ENCODE measurements around the gene ZNF529. TPM values are rescaled to one million over a fixed set of nuclear protein-coding genes. Genes with fewer than 3 reads are reported as not detected.

The ZNF529 gene
- total and polyA plus RNA-seq, 2 donors from 2014 or later, result 4.1 to 17.0 TPM

DNA sequence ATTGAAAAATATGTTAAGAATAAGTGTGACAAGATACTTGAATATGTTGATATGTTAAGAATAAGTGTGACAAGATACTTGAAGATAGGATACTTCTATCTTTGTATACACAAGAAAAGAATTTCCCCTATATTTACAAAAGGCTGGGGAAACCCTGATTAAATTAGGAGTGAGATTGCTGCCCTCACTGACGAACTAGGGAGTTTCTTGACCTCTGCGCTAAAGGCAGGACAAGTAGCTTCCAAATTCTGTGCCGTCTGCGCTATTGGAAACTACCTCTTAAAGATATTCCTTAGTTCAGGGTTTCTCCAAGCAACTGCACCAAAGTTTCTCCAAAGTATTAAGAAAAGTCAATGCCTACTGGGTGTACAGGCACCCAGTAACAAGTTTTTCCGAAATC lies 45.8 kb downstream of the ZNF529 start:
- DNase-seq (peak in 2 of 5 donors; percentile 44), FAIRE-seq (no peak)
- TF ChIP-seq CTCF (IDR thresholded peaks at IDR 0.05; ENCODE audit: borderline replicate concordance, extremely low read depth, insufficient read depth), result no peak
- H3K9ac ChIP-seq (ENCODE audit: low read length in 3 of 3), result peak overlapping the region; percentile 92 to 100 (median 99)
- no peaks in the 10 kb centered on the region for H3K27me3 ChIP-seq (ENCODE audit: control insufficient read depth, insufficient read depth, low read length)
- H3K9me3 ChIP-seq (ENCODE audit: control insufficient read depth in 2 of 3, insufficient read depth in 1 of 3, low read length in 3 of 3), result peaks cover 0 to 3% (median 2%) of the 10 kb centered on the region in 3 donors
- no peak overlapping the region for H3K27ac ChIP-seq (ENCODE audit: low read depth in 2 of 2, low read length in 2 of 2)
- peak overlapping the region; percentile 76 to 100 (median 95) for H3K4me3 ChIP-seq (ENCODE audit: low read length in 3 of 3)
- H3K36me3 ChIP-seq (ENCODE audit: control insufficient read depth in 2 of 3, insufficient read depth in 3 of 3, low read length in 3 of 3), result peaks cover 6 to 12% (median 8%) of the 10 kb centered on the region in 3 donors
- intact Hi-C loops (cut with DNase I), result no loop called here
- peaks cover 0 to 11% (median 4%) of the 10 kb centered on the region in 3 donors for H3K4me1 ChIP-seq (ENCODE audit: control insufficient read depth in 2 of 3, insufficient read depth in 2 of 3, low read depth in 1 of 3, low read length in 3 of 3)

- Histone ChIP-seq H3K4me1 (ENCODE audit: control insufficient read depth in 2 of 3, insufficient read depth in 2 of 3, low read depth in 1 of 3, low read length in 3 of 3) (peaks cover 0 to 11% (median 4%) of the 10 kb centered on the region in 3 donors), H3K9me3 (ENCODE audit: control insufficient read depth in 2 of 3, insufficient read depth in 1 of 3, low read length in 3 of 3) (peaks cover 0 to 3% (median 2%) of the 10 kb centered on the region in 3 donors), H3K27ac (ENCODE audit: low read depth in 2 of 2, low read length in 2 of 2) (no peak overlapping the region), H3K4me3 (ENCODE audit: low read length in 3 of 3) (peak overlapping the region; percentile 26 to 95 (median 76)), H3K9ac (ENCODE audit: low read length in 3 of 3) (peak overlapping the region in 1 of 3 donors; percentile 37), H3K27me3 (ENCODE audit: control insufficient read depth, insufficient read depth, low read length) (no peaks in the 10 kb centered on the region), H3K36me3 (ENCODE audit: control insufficient read depth in 2 of 3, insufficient read depth in 3 of 3, low read length in 3 of 3) (peaks cover 6 to 12% (median 8%) of the 10 kb centered on the region in 3 donors)
- no peak for DNase-seq
- no peak for FAIRE-seq
- TF ChIP-seq CTCF (IDR thresholded peaks at IDR 0.05; ENCODE audit: borderline replicate concordance, extremely low read depth, insufficient read depth), result no peak
- intact Hi-C loops (cut with DNase I), result no loop called here
Measured at GRCh38 chr19:36526581-36526980, 46.5 kb downstream of the ZNF529 start.

DNA sequence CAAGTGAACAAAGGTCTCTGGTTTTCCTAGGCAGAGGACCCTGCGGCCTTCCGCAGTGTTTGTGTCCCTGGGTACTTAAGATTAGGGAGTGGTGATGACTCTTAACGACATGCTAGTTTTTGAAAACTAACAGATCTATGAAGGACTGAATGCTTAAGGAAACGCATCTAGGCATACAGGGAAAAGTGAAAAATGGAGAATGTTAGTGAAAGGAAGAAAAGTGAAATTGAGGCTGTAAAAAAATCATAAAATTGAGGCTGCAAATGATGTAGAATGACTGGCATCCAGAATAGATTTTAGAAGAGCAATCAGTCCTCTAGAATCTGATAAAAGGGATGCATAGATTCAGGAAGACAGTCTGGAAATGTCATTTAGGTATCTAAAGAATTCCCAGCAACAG lies 48.5 kb downstream of the ZNF529 start:
- TF ChIP-seq CTCF (IDR thresholded peaks at IDR 0.05; ENCODE audit: borderline replicate concordance, extremely low read depth, insufficient read depth), result no peak
- DNase-seq, result no peak
- H3K4me1 ChIP-seq (ENCODE audit: control insufficient read depth in 2 of 3, insufficient read depth in 2 of 3, low read depth in 1 of 3, low read length in 3 of 3), result peaks cover 0 to 11% (median 4%) of the 10 kb centered on the region in 3 donors
- intact Hi-C loops (cut with DNase I), result no loop called here
- H3K27me3 ChIP-seq (ENCODE audit: control insufficient read depth, insufficient read depth, low read length), result no peaks in the 10 kb centered on the region
- H3K36me3 ChIP-seq (ENCODE audit: control insufficient read depth in 2 of 3, insufficient read depth in 3 of 3, low read length in 3 of 3), result peaks cover 6 to 12% (median 8%) of the 10 kb centered on the region in 3 donors
- FAIRE-seq, result no peak
- no peak overlapping the region for H3K9ac ChIP-seq (ENCODE audit: low read length in 3 of 3)
- no peak overlapping the region for H3K4me3 ChIP-seq (ENCODE audit: low read length in 3 of 3)
- peaks cover 0 to 4% (median 2%) of the 10 kb centered on the region in 3 donors for H3K9me3 ChIP-seq (ENCODE audit: control insufficient read depth in 2 of 3, insufficient read depth in 1 of 3, low read length in 3 of 3)
- H3K27ac ChIP-seq (ENCODE audit: low read depth in 2 of 2, low read length in 2 of 2), result no peak overlapping the region
